Measurements from ENCODE around the gene XK. TPM values are rescaled to one million over a fixed set of nuclear protein-coding genes. Genes with fewer than 3 reads are reported as not detected.

The XK gene
- total RNA-seq, 1 experiment from 2014 or later: 11.3 TPM

GRCh38 chrX:37781081-37781480, 95.5 kb downstream of the XK start:
- Mint-ChIP-seq H3K4me3 (ENCODE audit: low read depth, unreplicated experiment) (no peak overlapping the region), H3K36me3 (ENCODE audit: insufficient read depth, unreplicated experiment) (no peaks in the 10 kb centered on the region), H3K27me3 (ENCODE audit: unreplicated experiment) (no peaks in the 10 kb centered on the region), H3K9me3 (ENCODE audit: low read depth, unreplicated experiment) (no peaks in the 10 kb centered on the region), H3K4me1 (ENCODE audit: low read depth, unreplicated experiment) (no peaks in the 10 kb centered on the region), H3K27ac (ENCODE audit: unreplicated experiment) (no peak overlapping the region)
- BruUV-seq (replicated peaks): no TSS peak
- CTCF ChIA-PET: no interaction called here
- no peak for TF ChIP-seq CTCF (IDR thresholded peaks at IDR 0.05; ENCODE audit: unreplicated experiment)
- intact Hi-C loops (cut with micrococcal nuclease; ENCODE audit: unreplicated experiment): no loop called here
- DNase-seq: no peak

Other genes with a start within 250 kb of the XK start
- gene LANCL3, start 114.1 kb upstream of the XK start, total RNA-seq (2022): 2.2 and 2.3 TPM in 2 replicates
- gene CYBB, start 94.3 kb downstream of the XK start, total RNA-seq (2022): 1.8 and 2.1 TPM in 2 replicates
- 28.0 and 31.3 TPM in 2 replicates for gene DYNLT3, start 161.8 kb downstream of the XK start, total RNA-seq (2022)